Tibial artery (tissue), 4 donors: ENCODE data around the gene FRY.

Experiments
- DNase-seq, 2 donors: peaks; one replicate each; pipeline ENCODE4 v3.0.0-alpha.2; 2019
- H3K27ac ChIP-seq, 2 donors: fragments of 200-600 bp; sonication (generic) in 1 of 2; 1 replicate in 1 of 2; 2 replicates in 1 of 2; pipeline ENCODE4 v1.5.1; 2018 to 2019; ENCODE audit warnings: mild to moderate bottlenecking in 1 of 2
- H3K27me3 ChIP-seq, 2 donors: fragments of 200-600 bp; sonication (generic) in 1 of 2; one replicate each; pipeline versions ENCODE4 v1.5.1 to v1.6.0; 2016 to 2019
- H3K36me3 ChIP-seq, 3 donors: fragments of 200-600 bp; sonication (generic) in 2 of 3; one replicate each; pipeline ENCODE4 v1.5.1; 2016 to 2019; ENCODE audit warnings: mild to moderate bottlenecking in 2 of 3
- H3K4me1 ChIP-seq, 4 donors: fragments of 200-600 bp; sonication (generic) in 2 of 4; 1 replicate in 3 of 4; 2 replicates in 1 of 4; pipeline ENCODE4 v1.5.1; 2016 to 2019
- H3K4me3 ChIP-seq, 2 donors: fragments of 200-600 bp; sonication (generic) in 1 of 2; 1 replicate in 1 of 2; 2 replicates in 1 of 2; pipeline ENCODE4 v1.5.1; 2018 to 2019; ENCODE audit warnings: mild to moderate bottlenecking in 2 of 2
- H3K9me3 ChIP-seq, 3 donors: fragments of 200-600 bp; sonication (generic) in 1 of 3; one replicate each; pipeline ENCODE4 v1.5.1; 2016 to 2019
- intact Hi-C: fragments of 100-400 bp; cut with DNase I; formaldehyde crosslinking; loops from one replicate; pipeline ENCODE4 v1.15.0; 2023; ENCODE audit warnings: low total_unique reads
- TF ChIP-seq, protein P1 (sequence below), 2 experiments: fragments of 200-600 bp in 1 of 2; fragments of 450-650 bp in 1 of 2; IDR thresholded peaks; one replicate each; pipeline ENCODE4 v1.5.1; 2017 to 2019; ENCODE audit warnings: antibody characterized with exemption in 2 of 2, mild to moderate bottlenecking in 1 of 2, moderate library complexity in 1 of 2

Gene FRY

DNA sequence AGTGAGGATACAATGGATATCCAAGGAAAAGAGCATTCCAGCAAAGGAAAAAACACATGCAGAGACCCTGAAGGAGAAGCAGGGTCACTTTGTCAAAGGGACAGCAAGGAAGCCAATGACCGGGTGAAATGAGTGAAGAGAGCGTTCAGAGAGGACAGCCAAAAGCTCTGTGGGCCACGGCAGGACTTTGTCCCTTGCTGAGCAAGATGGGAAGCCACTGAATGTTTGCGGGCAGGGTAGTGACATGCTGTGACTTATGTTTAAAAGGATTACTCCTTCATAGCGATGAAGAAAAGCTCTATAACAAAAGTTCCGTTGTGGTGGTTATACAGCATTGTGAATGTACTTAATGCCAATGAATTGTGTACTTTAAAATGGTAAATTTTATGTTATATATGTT is 267.1 kb downstream of the FRY start:
- Histone ChIP-seq H3K4me3 (no peak overlapping the region), H3K36me3 (peaks cover 23 to 24% (median 24%) of the 10 kb centered on the region in 3 donors), H3K27ac (no peak overlapping the region), H3K27me3 (no peaks in the 10 kb centered on the region), H3K4me1 (no peaks in the 10 kb centered on the region), H3K9me3 (no peaks in the 10 kb centered on the region)
- DNase-seq: no peak
- intact Hi-C loops: no loop called here
- TF ChIP-seq, protein P1, sequence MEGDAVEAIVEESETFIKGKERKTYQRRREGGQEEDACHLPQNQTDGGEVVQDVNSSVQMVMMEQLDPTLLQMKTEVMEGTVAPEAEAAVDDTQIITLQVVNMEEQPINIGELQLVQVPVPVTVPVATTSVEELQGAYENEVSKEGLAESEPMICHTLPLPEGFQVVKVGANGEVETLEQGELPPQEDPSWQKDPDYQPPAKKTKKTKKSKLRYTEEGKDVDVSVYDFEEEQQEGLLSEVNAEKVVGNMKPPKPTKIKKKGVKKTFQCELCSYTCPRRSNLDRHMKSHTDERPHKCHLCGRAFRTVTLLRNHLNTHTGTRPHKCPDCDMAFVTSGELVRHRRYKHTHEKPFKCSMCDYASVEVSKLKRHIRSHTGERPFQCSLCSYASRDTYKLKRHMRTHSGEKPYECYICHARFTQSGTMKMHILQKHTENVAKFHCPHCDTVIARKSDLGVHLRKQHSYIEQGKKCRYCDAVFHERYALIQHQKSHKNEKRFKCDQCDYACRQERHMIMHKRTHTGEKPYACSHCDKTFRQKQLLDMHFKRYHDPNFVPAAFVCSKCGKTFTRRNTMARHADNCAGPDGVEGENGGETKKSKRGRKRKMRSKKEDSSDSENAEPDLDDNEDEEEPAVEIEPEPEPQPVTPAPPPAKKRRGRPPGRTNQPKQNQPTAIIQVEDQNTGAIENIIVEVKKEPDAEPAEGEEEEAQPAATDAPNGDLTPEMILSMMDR (IDR thresholded peaks at IDR 0.05): no peak

DNA sequence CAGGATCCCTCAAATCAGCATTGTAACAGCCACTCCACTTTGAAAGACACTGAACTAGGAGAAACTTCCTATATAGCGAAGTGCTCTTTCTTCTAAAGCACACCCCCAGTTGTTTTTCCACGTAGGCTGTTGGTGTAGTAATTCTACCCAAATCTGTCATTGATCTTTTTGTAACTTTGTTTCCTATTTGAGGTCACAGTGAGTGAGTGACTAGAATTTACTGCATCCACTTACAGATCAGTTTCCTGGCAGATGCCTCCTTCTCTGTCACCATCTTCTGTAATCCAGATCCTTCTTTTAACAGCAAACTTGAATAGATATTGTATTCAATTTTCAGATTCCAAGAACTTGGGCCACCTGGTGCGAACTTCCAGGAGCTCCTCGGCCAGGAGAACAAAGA is 268.3 kb downstream of the FRY start:
- DNase-seq: no peak
- TF ChIP-seq, protein P1 (IDR thresholded peaks at IDR 0.05): no peak
- intact Hi-C loops: loop anchor here (10.0 kb wide), 1 partner anchor 55 kb away; no protein-coding TSS in a partner anchor
- Histone ChIP-seq H3K9me3 (no peaks in the 10 kb centered on the region), H3K27me3 (no peaks in the 10 kb centered on the region), H3K36me3 (peaks cover 13 to 16% (median 14%) of the 10 kb centered on the region in 3 donors), H3K4me1 (no peaks in the 10 kb centered on the region), H3K27ac (no peak overlapping the region), H3K4me3 (no peak overlapping the region)

DNA sequence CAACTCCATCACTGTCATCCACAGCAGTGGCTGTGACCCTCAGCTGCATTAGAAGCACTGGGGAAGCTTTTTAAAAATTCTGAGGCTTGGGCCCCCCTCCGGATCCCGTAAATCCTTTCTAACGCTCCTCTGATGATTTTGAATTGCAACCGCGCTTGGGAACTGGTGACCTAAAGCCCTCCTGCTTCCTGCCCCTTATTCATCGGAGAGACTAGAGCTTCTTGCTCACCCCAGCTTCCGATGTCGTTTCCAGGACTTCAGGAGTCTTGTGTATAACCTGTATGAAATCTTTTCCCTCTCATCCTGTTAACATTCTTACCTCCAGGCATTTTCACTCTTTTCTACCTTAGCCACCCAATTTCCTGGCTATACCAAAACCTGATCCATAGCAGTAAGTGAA is 268.8 kb downstream of the FRY start:
- no peaks in the 10 kb centered on the region for H3K9me3 ChIP-seq
- no peaks in the 10 kb centered on the region for H3K27me3 ChIP-seq
- H3K27ac ChIP-seq: no peak overlapping the region
- no peak for DNase-seq
- intact Hi-C loops: loop anchor here (10.0 kb wide), 1 partner anchor 56 kb away; no protein-coding TSS in a partner anchor
- H3K4me1 ChIP-seq: no peaks in the 10 kb centered on the region
- no peak overlapping the region for H3K4me3 ChIP-seq
- H3K36me3 ChIP-seq: peaks cover 8 to 11% (median 9%) of the 10 kb centered on the region in 3 donors
- TF ChIP-seq, protein P1 (IDR thresholded peaks at IDR 0.05): no peak

DNA sequence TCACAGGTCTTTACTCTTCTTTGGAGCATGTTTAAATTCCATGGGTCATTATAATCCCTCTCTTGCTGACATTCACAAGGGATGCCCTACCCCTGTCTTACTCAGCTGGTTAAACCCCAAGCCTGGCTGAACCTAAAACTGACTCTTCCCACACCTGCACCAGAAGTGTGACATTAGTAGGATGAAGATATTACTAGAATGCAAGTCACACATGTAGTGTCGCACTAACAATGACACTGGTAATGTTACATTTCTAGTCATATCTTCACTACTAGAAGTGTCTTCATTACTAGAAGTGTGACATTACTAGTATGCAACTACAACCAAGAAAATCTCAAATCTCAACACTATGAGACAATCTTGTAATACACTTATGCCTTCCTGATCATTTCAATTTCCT is 269.3 kb downstream of the FRY start:
- Histone ChIP-seq H3K9me3 (no peaks in the 10 kb centered on the region), H3K27me3 (no peaks in the 10 kb centered on the region), H3K4me3 (no peak overlapping the region), H3K27ac (no peak overlapping the region), H3K36me3 (peaks cover 3 to 6% (median 3%) of the 10 kb centered on the region in 3 donors), H3K4me1 (no peaks in the 10 kb centered on the region)
- no peak for DNase-seq
- intact Hi-C loops: loop anchor here (10.0 kb wide), 1 partner anchor 56 kb away; no protein-coding TSS in a partner anchor
- TF ChIP-seq, protein P1 (IDR thresholded peaks at IDR 0.05): no peak

DNA sequence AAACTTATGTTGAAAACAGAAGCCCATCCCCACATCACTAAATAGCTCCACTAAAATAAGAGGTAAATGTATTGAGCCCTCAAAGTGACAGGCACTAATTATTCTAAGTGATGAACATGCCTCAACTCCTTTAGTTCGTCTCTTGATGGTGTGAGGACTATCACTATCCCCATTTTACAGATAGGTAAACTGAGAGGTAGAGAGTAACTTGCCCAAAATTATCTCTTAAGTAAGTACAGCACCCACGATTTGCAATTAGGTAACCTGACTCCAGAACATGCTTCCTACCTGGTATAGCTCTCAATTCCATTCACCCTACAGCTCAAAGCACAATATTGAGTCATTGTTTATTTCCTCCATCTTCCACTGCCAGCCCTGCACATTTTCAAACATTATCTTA is 270.9 kb downstream of the FRY start:
- no peak overlapping the region for H3K27ac ChIP-seq
- DNase-seq: no peak
- no peaks in the 10 kb centered on the region for H3K27me3 ChIP-seq
- no peak overlapping the region for H3K4me3 ChIP-seq
- TF ChIP-seq, protein P1 (IDR thresholded peaks at IDR 0.05): no peak
- intact Hi-C loops: loop anchor here (10.0 kb wide), 1 partner anchor 58 kb away; no protein-coding TSS in a partner anchor
- no peaks in the 10 kb centered on the region for H3K4me1 ChIP-seq
- H3K9me3 ChIP-seq: no peaks in the 10 kb centered on the region
- no peaks in the 10 kb centered on the region for H3K36me3 ChIP-seq

DNA sequence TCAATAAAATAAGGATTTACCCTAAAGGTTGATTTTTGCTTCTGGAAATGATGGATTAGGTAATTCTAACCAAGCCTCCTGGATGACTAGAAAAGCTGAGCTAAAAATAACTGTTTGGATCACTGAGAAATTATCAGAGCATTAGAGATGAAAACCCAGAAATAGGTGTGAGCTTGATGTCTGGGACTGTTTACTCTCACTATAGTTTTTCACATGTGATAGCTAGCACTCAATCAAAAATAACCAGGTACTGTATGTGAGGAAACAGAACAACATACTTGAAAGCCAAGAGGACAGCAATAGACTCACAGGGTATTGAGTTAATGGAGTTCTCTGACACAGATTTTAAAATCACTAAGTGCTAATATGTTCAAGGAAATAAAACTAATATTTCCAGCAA is 274.1 kb downstream of the FRY start:
- Histone ChIP-seq H3K27me3 (no peaks in the 10 kb centered on the region), H3K36me3 (no peaks in the 10 kb centered on the region), H3K9me3 (no peaks in the 10 kb centered on the region), H3K27ac (no peak overlapping the region), H3K4me3 (no peak overlapping the region), H3K4me1 (peaks cover 0 to 12% (median 4%) of the 10 kb centered on the region in 4 donors)
- no peak for DNase-seq
- intact Hi-C loops: loop anchor here (10.0 kb wide), 1 partner anchor 61 kb away; no protein-coding TSS in a partner anchor
- TF ChIP-seq, protein P1 (IDR thresholded peaks at IDR 0.05): no peak
